DOHH2 (cell line): ENCODE results near the gene RASAL1.
A peak's percentile ranks its signal among the peaks of the same experiment; 100 is the strongest.

Experiments used
- H3F3A ChIP-seq: fragments of 200-600 bp; sonication (generic), shearing (Covaris generic); 2 replicates; pipeline ENCODE4 v1.6.0; 2016; ENCODE audit warnings: antibody characterized with exemption, mild to moderate bottlenecking; ENCODE audit not compliant: control insufficient read depth, insufficient read depth
- H3K27ac ChIP-seq: fragments of 200-600 bp; sonication (generic); 2 replicates; pipeline ENCODE4 v1.5.1; 2014; ENCODE audit warnings: low read depth, mild to moderate bottlenecking, low read length, moderate library complexity
- H3K27me3 ChIP-seq: fragments of 200-600 bp; sonication (generic); 2 replicates; pipeline ENCODE4 v1.6.1; 2014; ENCODE audit warnings: mild to moderate bottlenecking, low read length, mixed read lengths; ENCODE audit not compliant: control insufficient read depth
- H3K36me3 ChIP-seq: fragments of 200-600 bp; sonication (generic); 2 replicates; pipeline ENCODE4 v1.6.1; 2014; ENCODE audit warnings: mild to moderate bottlenecking, low read length, moderate library complexity, mixed read lengths; ENCODE audit not compliant: control insufficient read depth
- H3K4me1 ChIP-seq: fragments of 200-600 bp; sonication (generic); 2 replicates; pipeline ENCODE4 v1.6.1; 2014; ENCODE audit warnings: mild to moderate bottlenecking, low read length, mixed read lengths; ENCODE audit not compliant: control insufficient read depth
- H3K4me2 ChIP-seq: fragments of 200-600 bp; sonication (generic); 2 replicates; pipeline ENCODE4 v1.6.0; 2014; ENCODE audit warnings: mild to moderate bottlenecking, low read length, moderate library complexity
- H3K4me3 ChIP-seq: fragments of 200-600 bp; sonication (generic); 2 replicates; pipeline ENCODE4 v1.5.1; 2014; ENCODE audit warnings: mild to moderate bottlenecking, low read length, mixed read lengths
- H3K79me2 ChIP-seq: fragments of 200-600 bp; sonication (generic); 2 replicates; pipeline ENCODE4 v1.6.1; 2014; ENCODE audit warnings: mild to moderate bottlenecking, low read length, mixed read lengths; ENCODE audit not compliant: control insufficient read depth
- H3K9me2 ChIP-seq: fragments of 200-600 bp; sonication (generic); replicated peaks from 2 replicates; pipeline ENCODE4 v1.6.1; 2014; ENCODE audit warnings: mild to moderate bottlenecking, low read length, mixed read lengths; ENCODE audit not compliant: control insufficient read depth
- H3K9me3 ChIP-seq: fragments of 200-600 bp; sonication (generic); 2 replicates; pipeline ENCODE4 v1.6.1; 2014; ENCODE audit warnings: antibody characterized with exemption, low read length, mixed read lengths; ENCODE audit not compliant: control insufficient read depth, insufficient read depth
- H4K20me1 ChIP-seq: fragments of 200-600 bp; sonication (generic); 2 replicates; pipeline ENCODE4 v1.6.0; 2014; ENCODE audit warnings: low read depth, mild to moderate bottlenecking, antibody characterized with exemption, low read length, moderate library complexity; ENCODE audit not compliant: control insufficient read depth, insufficient read depth
- EZH2phosphoT487 ChIP-seq: fragments of 200-600 bp; sonication (generic); IDR thresholded peaks from 2 replicates; pipeline ENCODE4 v1.6.1; 2017; ENCODE audit warnings: borderline replicate concordance, mild to moderate bottlenecking, antibody characterized with exemption, low read length, moderate library complexity, mixed read lengths
- TF ChIP-seq, protein P1 (sequence below): fragments of 200-600 bp; sonication (generic); IDR thresholded peaks from one replicate; pipeline ENCODE4 v1.5.1; 2014; ENCODE audit warnings: antibody characterized with exemption, mild to moderate bottlenecking, low read depth, low read length; ENCODE audit not compliant: poor library complexity, severe bottlenecking

Gene RASAL1

DNA sequence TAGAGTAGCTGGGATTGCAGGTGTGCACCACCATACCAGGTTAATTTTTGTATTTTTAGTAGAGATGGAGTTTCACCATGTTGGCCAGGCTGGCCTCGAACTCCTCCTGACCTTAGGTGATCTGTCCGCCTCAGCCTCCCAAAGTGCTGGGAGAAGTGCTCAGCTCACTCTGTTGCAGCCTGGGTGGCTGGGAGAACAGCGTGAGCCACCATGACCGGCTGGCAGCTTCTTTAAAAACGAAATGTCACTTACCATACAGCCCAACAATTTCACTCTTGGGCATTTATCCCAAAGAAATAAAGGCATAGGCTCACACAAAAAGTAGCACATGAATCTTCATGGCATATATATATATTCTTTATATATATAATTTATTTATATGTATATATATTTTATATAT is 9.2 kb upstream of the RASAL1 start:
- no peaks in the 10 kb centered on the region for H3K79me2 ChIP-seq
- TF ChIP-seq, protein P1, sequence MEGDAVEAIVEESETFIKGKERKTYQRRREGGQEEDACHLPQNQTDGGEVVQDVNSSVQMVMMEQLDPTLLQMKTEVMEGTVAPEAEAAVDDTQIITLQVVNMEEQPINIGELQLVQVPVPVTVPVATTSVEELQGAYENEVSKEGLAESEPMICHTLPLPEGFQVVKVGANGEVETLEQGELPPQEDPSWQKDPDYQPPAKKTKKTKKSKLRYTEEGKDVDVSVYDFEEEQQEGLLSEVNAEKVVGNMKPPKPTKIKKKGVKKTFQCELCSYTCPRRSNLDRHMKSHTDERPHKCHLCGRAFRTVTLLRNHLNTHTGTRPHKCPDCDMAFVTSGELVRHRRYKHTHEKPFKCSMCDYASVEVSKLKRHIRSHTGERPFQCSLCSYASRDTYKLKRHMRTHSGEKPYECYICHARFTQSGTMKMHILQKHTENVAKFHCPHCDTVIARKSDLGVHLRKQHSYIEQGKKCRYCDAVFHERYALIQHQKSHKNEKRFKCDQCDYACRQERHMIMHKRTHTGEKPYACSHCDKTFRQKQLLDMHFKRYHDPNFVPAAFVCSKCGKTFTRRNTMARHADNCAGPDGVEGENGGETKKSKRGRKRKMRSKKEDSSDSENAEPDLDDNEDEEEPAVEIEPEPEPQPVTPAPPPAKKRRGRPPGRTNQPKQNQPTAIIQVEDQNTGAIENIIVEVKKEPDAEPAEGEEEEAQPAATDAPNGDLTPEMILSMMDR: no peak
- no peak for TF ChIP-seq EZH2phosphoT487

DNA sequence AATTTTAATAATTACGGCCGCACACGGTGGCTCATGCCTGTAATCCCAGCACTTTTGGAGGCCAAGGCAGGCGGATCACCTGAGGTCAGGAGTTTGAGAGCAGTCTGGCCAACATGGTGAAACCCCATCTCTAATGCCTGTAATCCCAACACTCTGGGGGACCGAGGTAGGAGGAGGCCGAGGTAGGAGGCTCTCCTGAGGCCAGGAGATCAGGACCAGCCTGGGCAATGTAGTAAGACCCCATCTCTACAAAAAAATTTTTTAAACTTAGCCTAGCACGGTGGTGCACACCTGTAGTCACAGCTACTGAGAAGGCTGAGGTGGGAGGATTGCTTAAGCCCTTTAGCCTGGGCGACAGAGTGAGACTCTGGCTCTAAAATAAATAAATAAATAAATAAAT is 8.4 kb upstream of the RASAL1 start:
- Histone ChIP-seq H3K27me3 (no peaks in the 10 kb centered on the region), H3K4me2 (no peak overlapping the region), H3K27ac (no peak overlapping the region), H3K4me3 (no peak overlapping the region), H4K20me1 (no peaks in the 10 kb centered on the region), H3F3A (peaks cover 10% of the 10 kb centered on the region), H3K4me1 (peaks cover 30% of the 10 kb centered on the region), H3K36me3 (no peaks in the 10 kb centered on the region), H3K79me2 (no peaks in the 10 kb centered on the region), H3K9me3 (no peaks in the 10 kb centered on the region), H3K9me2 (no peaks in the 10 kb centered on the region)
- TF ChIP-seq, protein P1: no peak
- TF ChIP-seq EZH2phosphoT487: no peak

More for the DNA sequence above, 9.2 kb upstream of the RASAL1 start:
- Histone ChIP-seq H3K4me1 (peaks cover 32% of the 10 kb centered on the region), H3K4me3 (no peak overlapping the region), H3K27me3 (no peaks in the 10 kb centered on the region), H3F3A (peaks cover 10% of the 10 kb centered on the region), H3K36me3 (no peaks in the 10 kb centered on the region), H3K9me3 (no peaks in the 10 kb centered on the region), H4K20me1 (no peaks in the 10 kb centered on the region), H3K27ac (no peak overlapping the region), H3K4me2 (no peak overlapping the region), H3K9me2 (no peaks in the 10 kb centered on the region)

GRCh38 chr12:113142886-113143332 is 7.3 kb upstream of the RASAL1 start:
- no peaks in the 10 kb centered on the region for H3K27me3 ChIP-seq
- H3F3A ChIP-seq: peaks cover 10% of the 10 kb centered on the region
- H3K9me2 ChIP-seq: no peaks in the 10 kb centered on the region
- H3K9me3 ChIP-seq: no peaks in the 10 kb centered on the region
- 0 out of 2 replicates have a peak overlapping the region, but pooled peaks have one; percentile 51 for H3K27ac ChIP-seq
- peaks cover 33% of the 10 kb centered on the region for H3K4me1 ChIP-seq
- H3K4me2 ChIP-seq: peak overlapping the region; percentile 57
- TF ChIP-seq EZH2phosphoT487: no peak
- TF ChIP-seq, protein P1: no peak
- H4K20me1 ChIP-seq: no peaks in the 10 kb centered on the region
- H3K36me3 ChIP-seq: no peaks in the 10 kb centered on the region
- no peaks in the 10 kb centered on the region for H3K79me2 ChIP-seq
- H3K4me3 ChIP-seq: no peak overlapping the region; the same call in 1 of the 2 replicates
